ENCODE measurements around the gene ID3.

Gene ID3

GRCh38 chr1:23558872-23559135, 497 bp downstream of the ID3 start:
- TF ChIP-seq, protein P1, sequence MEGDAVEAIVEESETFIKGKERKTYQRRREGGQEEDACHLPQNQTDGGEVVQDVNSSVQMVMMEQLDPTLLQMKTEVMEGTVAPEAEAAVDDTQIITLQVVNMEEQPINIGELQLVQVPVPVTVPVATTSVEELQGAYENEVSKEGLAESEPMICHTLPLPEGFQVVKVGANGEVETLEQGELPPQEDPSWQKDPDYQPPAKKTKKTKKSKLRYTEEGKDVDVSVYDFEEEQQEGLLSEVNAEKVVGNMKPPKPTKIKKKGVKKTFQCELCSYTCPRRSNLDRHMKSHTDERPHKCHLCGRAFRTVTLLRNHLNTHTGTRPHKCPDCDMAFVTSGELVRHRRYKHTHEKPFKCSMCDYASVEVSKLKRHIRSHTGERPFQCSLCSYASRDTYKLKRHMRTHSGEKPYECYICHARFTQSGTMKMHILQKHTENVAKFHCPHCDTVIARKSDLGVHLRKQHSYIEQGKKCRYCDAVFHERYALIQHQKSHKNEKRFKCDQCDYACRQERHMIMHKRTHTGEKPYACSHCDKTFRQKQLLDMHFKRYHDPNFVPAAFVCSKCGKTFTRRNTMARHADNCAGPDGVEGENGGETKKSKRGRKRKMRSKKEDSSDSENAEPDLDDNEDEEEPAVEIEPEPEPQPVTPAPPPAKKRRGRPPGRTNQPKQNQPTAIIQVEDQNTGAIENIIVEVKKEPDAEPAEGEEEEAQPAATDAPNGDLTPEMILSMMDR (IDR thresholded peaks at IDR 0.05; ENCODE audit: low read length, missing control alignments) = no peak
- no peak for DNase-seq (ENCODE audit: low read depth)
- H3K4me3 ChIP-seq (replicated peaks; ENCODE audit: low read depth, low read length) = peak overlapping the region; percentile 89

GRCh38 chr1:23558140-23558871, 995 bp downstream of the ID3 start:
- DNase-seq (ENCODE audit: low read depth) = peak; percentile 78
- peak overlapping the region; percentile 89 for H3K4me3 ChIP-seq (replicated peaks; ENCODE audit: low read depth, low read length)
- TF ChIP-seq, protein P1 (IDR thresholded peaks at IDR 0.05; ENCODE audit: low read length, missing control alignments) = no peak

DNA sequence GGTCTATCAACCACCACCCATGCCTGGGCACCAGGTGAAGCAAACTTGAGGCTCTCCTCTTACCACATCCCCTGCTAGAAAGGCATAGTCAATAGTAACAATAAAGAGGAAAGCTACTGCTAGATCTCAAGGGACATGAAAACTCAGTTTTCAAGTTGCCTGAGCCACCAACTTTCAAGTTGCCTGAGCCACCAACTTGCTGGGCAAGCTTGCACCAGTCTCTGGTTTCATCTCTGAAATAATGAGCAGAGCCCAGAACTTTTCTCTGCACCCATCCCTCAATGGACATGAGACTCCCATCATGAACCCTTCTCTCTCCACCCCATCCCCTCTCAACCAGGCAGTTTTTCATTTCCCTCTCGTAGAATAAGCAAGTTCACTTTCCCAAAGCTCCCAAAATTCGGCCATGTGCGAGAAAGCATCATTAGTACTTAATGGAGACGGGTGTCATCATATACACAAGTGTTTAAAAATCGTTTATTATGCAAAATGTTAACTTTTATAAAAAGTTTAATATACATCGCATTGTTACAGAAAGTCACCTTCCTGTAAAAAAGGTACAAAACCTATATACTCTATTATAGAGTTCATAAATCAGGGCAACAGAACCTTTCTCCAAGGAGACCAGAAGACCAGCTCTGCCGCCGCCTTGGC, 1.7 kb downstream of the ID3 start:
- peak overlapping the region; percentile 89 for H3K4me3 ChIP-seq (replicated peaks; ENCODE audit: low read depth, low read length)
- DNase-seq (ENCODE audit: low read depth) = peak; percentile 56
- TF ChIP-seq, protein P1 (IDR thresholded peaks at IDR 0.05; ENCODE audit: low read length, missing control alignments) = no peak

DNA sequence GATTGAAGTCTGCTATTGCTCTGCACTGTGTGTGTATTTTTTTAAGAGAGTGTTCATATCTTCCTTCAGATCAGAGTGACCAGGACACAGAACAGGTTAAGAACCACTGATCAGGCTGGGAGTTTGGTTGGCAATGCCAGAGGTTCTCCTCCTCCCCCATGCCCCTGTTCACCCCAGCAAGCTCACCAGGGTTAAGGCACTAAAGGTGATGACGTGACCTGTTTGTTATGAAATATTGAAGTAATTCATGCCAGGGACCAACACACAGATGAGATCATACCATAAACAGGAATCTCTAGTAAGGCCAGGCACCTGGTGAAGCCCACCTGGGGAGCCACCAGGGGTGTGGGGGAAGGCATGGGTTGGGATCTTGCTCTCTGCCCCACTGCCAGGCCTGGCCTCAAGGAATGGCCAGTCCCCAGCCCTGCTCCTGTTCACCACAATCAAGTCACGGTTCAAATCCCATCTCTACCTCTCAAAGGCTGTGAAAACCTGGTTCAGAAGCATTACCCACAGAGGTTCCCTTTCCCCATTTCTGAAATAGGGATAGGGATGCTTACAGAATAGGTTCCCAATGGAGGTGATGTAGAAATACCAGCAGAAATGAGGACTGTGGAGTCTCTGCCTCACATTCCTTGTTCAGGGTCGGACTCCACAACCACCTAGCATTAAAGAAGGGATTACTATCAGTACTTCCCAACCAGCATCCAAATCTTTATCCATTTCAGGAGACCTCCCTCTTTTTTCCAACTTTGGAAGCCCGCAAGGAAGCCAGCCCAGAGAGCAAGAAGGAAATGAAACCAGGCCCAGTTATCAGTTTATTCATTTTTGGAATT, 2.4 kb downstream of the ID3 start:
- H3K4me3 ChIP-seq (replicated peaks; ENCODE audit: low read depth, low read length) = peak overlapping the region; percentile 89
- peak; percentile 89 for DNase-seq (ENCODE audit: low read depth)
- TF ChIP-seq, protein P1 (IDR thresholded peaks at IDR 0.05; ENCODE audit: low read length, missing control alignments) = no peak

DNA sequence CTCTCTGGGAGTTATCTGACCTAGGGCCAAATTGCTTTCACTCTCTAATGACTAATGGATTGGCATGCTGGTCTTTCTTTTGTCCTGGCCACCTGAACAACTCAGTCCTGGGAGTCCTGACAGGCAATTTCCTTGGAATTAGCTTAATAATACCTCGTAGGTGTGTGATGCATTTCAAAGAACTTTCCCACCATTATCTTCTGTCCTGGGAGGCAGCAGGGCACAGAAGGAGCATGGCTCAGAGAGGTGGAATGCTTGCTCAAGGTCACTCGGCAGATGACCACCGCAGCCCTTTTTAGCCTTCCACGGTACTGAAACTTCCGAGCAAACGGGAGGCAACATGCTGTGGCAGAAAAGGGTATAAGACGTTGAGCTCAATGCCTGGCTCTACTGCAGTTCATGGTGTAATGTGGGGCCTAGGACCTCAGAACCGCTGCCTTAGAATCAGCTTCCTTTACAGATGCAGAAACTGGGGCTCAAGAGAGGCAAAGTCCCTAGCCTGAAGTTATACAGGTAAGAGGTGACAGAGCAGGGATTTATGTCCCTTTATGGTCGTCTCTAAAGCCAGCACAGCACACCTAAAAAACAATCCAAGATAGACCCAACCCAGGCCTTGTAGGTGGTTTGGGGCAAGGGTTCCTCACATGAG, 3.2 kb downstream of the ID3 start:
- TF ChIP-seq, protein P1 (IDR thresholded peaks at IDR 0.05; ENCODE audit: low read length, missing control alignments) = no peak
- H3K4me3 ChIP-seq (replicated peaks; ENCODE audit: low read depth, low read length) = peak overlapping the region; percentile 89
- peak; percentile 87 for DNase-seq (ENCODE audit: low read depth)

- TF ChIP-seq, protein P1 (IDR thresholded peaks at IDR 0.05; ENCODE audit: low read length, missing control alignments) = no peak
- peak overlapping the region; percentile 89 for H3K4me3 ChIP-seq (replicated peaks; ENCODE audit: low read depth, low read length)
- DNase-seq (ENCODE audit: low read depth) = peak; percentile 76
These were observed 3.9 kb downstream of the ID3 start for GRCh38 chr1:23555270-23555985.

Data from fibroblast of pulmonary artery (primary cell).